CD4-positive, alpha-beta T cell treated with Interferon alpha-2 for 1 hour (primary cell): ENCODE results near the gene DCTN3.

ENCODE experiments used
- DNase-seq, 2 donors: peaks; one replicate each; pipeline ENCODE4 v3.0.0-alpha.2; 2020 to 2022

Gene DCTN3

GRCh38 chr9:34590381-34591247 lies 29.7 kb downstream of the DCTN3 start:
- no peak for DNase-seq

GRCh38 chr9:34589636-34590380 lies 30.5 kb downstream of the DCTN3 start, which contains the start of gene CNTFR:
CNTFR (minus strand) TSS chr9:34589724; CDS start chr9:34568981, 20,743 bp downstream.
- no peak for DNase-seq

- DNase-seq = no peak
These were observed 31.3 kb downstream of the DCTN3 start for GRCh38 chr9:34588671-34589635.

GRCh38 chr9:34587271-34587670 lies 33.0 kb downstream of the DCTN3 start:
- DNase-seq = no peak

GRCh38 chr9:34585946-34586669 lies 34.2 kb downstream of the DCTN3 start:
- no peak for DNase-seq

GRCh38 chr9:34584970-34585369 lies 35.3 kb downstream of the DCTN3 start:
- DNase-seq = no peak

GRCh38 chr9:34582787-34583186 lies 37.5 kb downstream of the DCTN3 start:
- no peak for DNase-seq

- no peak for DNase-seq
These were observed 39.0 kb downstream of the DCTN3 start for GRCh38 chr9:34581318-34581717.

- no peak for DNase-seq
These were observed 39.9 kb downstream of the DCTN3 start for GRCh38 chr9:34580358-34580757.

GRCh38 chr9:34579808-34580163 lies 40.5 kb downstream of the DCTN3 start:
- DNase-seq = no peak

GRCh38 chr9:34579104-34579807 lies 41.0 kb downstream of the DCTN3 start:
- DNase-seq = no peak

- DNase-seq = no peak
These were observed 41.8 kb downstream of the DCTN3 start for GRCh38 chr9:34578241-34579103.

- DNase-seq = no peak
These were observed 42.7 kb downstream of the DCTN3 start for GRCh38 chr9:34577400-34578240.

- no peak for DNase-seq
These were observed 43.5 kb downstream of the DCTN3 start for GRCh38 chr9:34576597-34577399.

GRCh38 chr9:34575862-34576596 lies 44.3 kb downstream of the DCTN3 start:
- no peak for DNase-seq

- DNase-seq = no peak
These were observed 45.1 kb downstream of the DCTN3 start for GRCh38 chr9:34575241-34575640.

GRCh38 chr9:34574571-34574970 lies 45.7 kb downstream of the DCTN3 start:
- no peak for DNase-seq
